ENCODE measurements around the gene HMCN2.

The HMCN2 gene

GRCh38 chr9:130235558-130236435 lies 29.8 kb upstream of the HMCN2 start:
- H3K4me3 ChIP-seq (ENCODE audit: insufficient read depth in 1 of 2, low read depth in 1 of 2, low read length in 2 of 2): no peak overlapping the region
- H3K4me2 ChIP-seq (ENCODE audit: low read length, poor library complexity, severe bottlenecking): no peak overlapping the region
- H3K4ac ChIP-seq (ENCODE audit: low read depth in 1 of 2, low read length in 2 of 2): no peak overlapping the region
- no peaks in the 10 kb centered on the region for H3K27me3 ChIP-seq (ENCODE audit: control insufficient read depth in 1 of 2, insufficient read depth in 1 of 2, low read length in 2 of 2)
- no peak overlapping the region for H2BK120ac ChIP-seq (ENCODE audit: low read depth, low read length)
- H3K9me3 ChIP-seq (ENCODE audit: control insufficient read depth, low read length): no peaks in the 10 kb centered on the region
- H3K79me1 ChIP-seq (replicated peaks; ENCODE audit: low read length, poor library complexity, severe bottlenecking): peaks cover 15% of the 10 kb centered on the region
- DNase-seq: peak; percentile 66
- H3K4me1 ChIP-seq (ENCODE audit: control insufficient read depth, insufficient read depth, low read depth, low read length): peaks cover 39% of the 10 kb centered on the region
- H2BK12ac ChIP-seq (ENCODE audit: low read length in 2 of 2): peak overlapping the region in 1 of 2 experiments; percentile 10
- H2AFZ ChIP-seq (ENCODE audit: low read depth, low read length): no peak overlapping the region
- no peak overlapping the region for H2AK5ac ChIP-seq (ENCODE audit: low read length, severe bottlenecking)
- H3K14ac ChIP-seq (ENCODE audit: low read length in 2 of 2): no peak overlapping the region
- no peak overlapping the region for H3K18ac ChIP-seq (ENCODE audit: low read depth in 1 of 2, low read length in 2 of 2)
- H3K36me3 ChIP-seq (ENCODE audit: control insufficient read depth in 1 of 2, insufficient read depth in 2 of 2, low read depth in 1 of 2, low read length in 2 of 2): peaks cover 29 to 45% of the 10 kb centered on the region in 2 experiments
- 57% methylated on average over 45 of the region's 45 CpGs for WGBS
- H4K91ac ChIP-seq (ENCODE audit: low read length): no peak overlapping the region
- H2BK15ac ChIP-seq (ENCODE audit: low read depth, poor library complexity, severe bottlenecking): no peak overlapping the region
- H3K27ac ChIP-seq (ENCODE audit: low read length, poor library complexity, severe bottlenecking): no peak overlapping the region
- no peak overlapping the region for H2BK5ac ChIP-seq (ENCODE audit: low read depth, low read length, poor library complexity, severe bottlenecking)
- H4K8ac ChIP-seq (ENCODE audit: low read length): no peak overlapping the region
- no peak overlapping the region for H3K23ac ChIP-seq (ENCODE audit: low read length in 2 of 2)
- H3K9ac ChIP-seq (ENCODE audit: low read length): peak overlapping the region; percentile 35

GRCh38 chr9:130236436-130236985 lies 29.0 kb upstream of the HMCN2 start:
- no peak overlapping the region for H4K8ac ChIP-seq (ENCODE audit: low read length)
- 74% methylated on average over 8 of the region's 10 CpGs for WGBS
- peaks cover 15% of the 10 kb centered on the region for H3K79me1 ChIP-seq (replicated peaks; ENCODE audit: low read length, poor library complexity, severe bottlenecking)

GRCh38 chr9:130237076-130237475 lies 28.5 kb upstream of the HMCN2 start:
- Histone ChIP-seq H3K27ac (ENCODE audit: low read length, poor library complexity, severe bottlenecking) (no peak overlapping the region), H2BK15ac (ENCODE audit: low read depth, poor library complexity, severe bottlenecking) (no peak overlapping the region), H3K9ac (ENCODE audit: low read length) (no peak overlapping the region), H4K91ac (ENCODE audit: low read length) (peak overlapping the region; percentile 43), H3K4ac (ENCODE audit: low read depth in 1 of 2, low read length in 2 of 2) (no peak overlapping the region), H2AFZ (ENCODE audit: low read depth, low read length) (no peak overlapping the region), H3K14ac (ENCODE audit: low read length in 2 of 2) (no peak overlapping the region), H3K23ac (ENCODE audit: low read length in 2 of 2) (no peak overlapping the region), H2BK12ac (ENCODE audit: low read length in 2 of 2) (no peak overlapping the region), H3K18ac (ENCODE audit: low read depth in 1 of 2, low read length in 2 of 2) (peak overlapping the region in 1 of 2 experiments; percentile 3), H3K36me3 (ENCODE audit: control insufficient read depth in 1 of 2, insufficient read depth in 2 of 2, low read depth in 1 of 2, low read length in 2 of 2) (peaks cover 25 to 42% of the 10 kb centered on the region in 2 experiments), H2AK5ac (ENCODE audit: low read length, severe bottlenecking) (no peak overlapping the region), H3K4me2 (ENCODE audit: low read length, poor library complexity, severe bottlenecking) (no peak overlapping the region), H3K4me3 (ENCODE audit: insufficient read depth in 1 of 2, low read depth in 1 of 2, low read length in 2 of 2) (no peak overlapping the region), H3K4me1 (ENCODE audit: control insufficient read depth, insufficient read depth, low read depth, low read length) (peaks cover 39% of the 10 kb centered on the region), H3K9me3 (ENCODE audit: control insufficient read depth, low read length) (no peaks in the 10 kb centered on the region), H4K8ac (ENCODE audit: low read length) (peak overlapping the region; percentile 27), H3K79me1 (replicated peaks; ENCODE audit: low read length, poor library complexity, severe bottlenecking) (peaks cover 15% of the 10 kb centered on the region), H3K27me3 (ENCODE audit: control insufficient read depth in 1 of 2, insufficient read depth in 1 of 2, low read length in 2 of 2) (no peaks in the 10 kb centered on the region), H2BK5ac (ENCODE audit: low read depth, low read length, poor library complexity, severe bottlenecking) (no peak overlapping the region), H2BK120ac (ENCODE audit: low read depth, low read length) (no peak overlapping the region)
- DNase-seq: peak; percentile 64
- WGBS: 53% methylated on average over 11 of the region's 11 CpGs

More at GRCh38 chr9:130236436-130236985, 29.0 kb upstream of the HMCN2 start:
- peak; percentile 16 for DNase-seq
- H3K4me3 ChIP-seq (ENCODE audit: insufficient read depth in 1 of 2, low read depth in 1 of 2, low read length in 2 of 2): no peak overlapping the region
- H2BK12ac ChIP-seq (ENCODE audit: low read length in 2 of 2): peak overlapping the region in 1 of 2 experiments; percentile 7
- peak overlapping the region in 1 of 2 experiments; percentile 6 for H3K4ac ChIP-seq (ENCODE audit: low read depth in 1 of 2, low read length in 2 of 2)
- no peaks in the 10 kb centered on the region for H3K9me3 ChIP-seq (ENCODE audit: control insufficient read depth, low read length)
- H3K36me3 ChIP-seq (ENCODE audit: control insufficient read depth in 1 of 2, insufficient read depth in 2 of 2, low read depth in 1 of 2, low read length in 2 of 2): peaks cover 28 to 45% of the 10 kb centered on the region in 2 experiments
- H2BK5ac ChIP-seq (ENCODE audit: low read depth, low read length, poor library complexity, severe bottlenecking): no peak overlapping the region
- no peak overlapping the region for H2AFZ ChIP-seq (ENCODE audit: low read depth, low read length)
- no peak overlapping the region for H3K4me2 ChIP-seq (ENCODE audit: low read length, poor library complexity, severe bottlenecking)
- peak overlapping the region; percentile 35 for H2AK5ac ChIP-seq (ENCODE audit: low read length, severe bottlenecking)
- no peak overlapping the region for H3K9ac ChIP-seq (ENCODE audit: low read length)
- H2BK15ac ChIP-seq (ENCODE audit: low read depth, poor library complexity, severe bottlenecking): no peak overlapping the region
- peaks cover 39% of the 10 kb centered on the region for H3K4me1 ChIP-seq (ENCODE audit: control insufficient read depth, insufficient read depth, low read depth, low read length)
- H3K27me3 ChIP-seq (ENCODE audit: control insufficient read depth in 1 of 2, insufficient read depth in 1 of 2, low read length in 2 of 2): no peaks in the 10 kb centered on the region
- no peak overlapping the region for H4K91ac ChIP-seq (ENCODE audit: low read length)
- H3K14ac ChIP-seq (ENCODE audit: low read length in 2 of 2): no peak overlapping the region
- no peak overlapping the region for H3K27ac ChIP-seq (ENCODE audit: low read length, poor library complexity, severe bottlenecking)
- no peak overlapping the region for H3K23ac ChIP-seq (ENCODE audit: low read length in 2 of 2)
- peak overlapping the region; percentile 3 to 56 for H3K18ac ChIP-seq (ENCODE audit: low read depth in 1 of 2, low read length in 2 of 2)
- no peak overlapping the region for H2BK120ac ChIP-seq (ENCODE audit: low read depth, low read length)

GRCh38 chr9:130237763-130238524 lies 27.6 kb upstream of the HMCN2 start:
- Histone ChIP-seq H3K4me3 (ENCODE audit: insufficient read depth in 1 of 2, low read depth in 1 of 2, low read length in 2 of 2) (no peak overlapping the region), H3K9ac (ENCODE audit: low read length) (no peak overlapping the region), H3K27me3 (ENCODE audit: control insufficient read depth in 1 of 2, insufficient read depth in 1 of 2, low read length in 2 of 2) (no peaks in the 10 kb centered on the region), H3K79me1 (replicated peaks; ENCODE audit: low read length, poor library complexity, severe bottlenecking) (peaks cover 15% of the 10 kb centered on the region), H2BK15ac (ENCODE audit: low read depth, poor library complexity, severe bottlenecking) (no peak overlapping the region), H3K14ac (ENCODE audit: low read length in 2 of 2) (no peak overlapping the region), H2BK5ac (ENCODE audit: low read depth, low read length, poor library complexity, severe bottlenecking) (no peak overlapping the region), H3K27ac (ENCODE audit: low read length, poor library complexity, severe bottlenecking) (no peak overlapping the region), H2BK120ac (ENCODE audit: low read depth, low read length) (no peak overlapping the region), H3K36me3 (ENCODE audit: control insufficient read depth in 1 of 2, insufficient read depth in 2 of 2, low read depth in 1 of 2, low read length in 2 of 2) (peaks cover 18 to 36% of the 10 kb centered on the region in 2 experiments), H2AK5ac (ENCODE audit: low read length, severe bottlenecking) (no peak overlapping the region), H3K18ac (ENCODE audit: low read depth in 1 of 2, low read length in 2 of 2) (no peak overlapping the region), H4K91ac (ENCODE audit: low read length) (no peak overlapping the region), H3K4ac (ENCODE audit: low read depth in 1 of 2, low read length in 2 of 2) (no peak overlapping the region), H3K23ac (ENCODE audit: low read length in 2 of 2) (no peak overlapping the region), H2AFZ (ENCODE audit: low read depth, low read length) (no peak overlapping the region), H3K4me2 (ENCODE audit: low read length, poor library complexity, severe bottlenecking) (no peak overlapping the region), H4K8ac (ENCODE audit: low read length) (no peak overlapping the region), H3K9me3 (ENCODE audit: control insufficient read depth, low read length) (no peaks in the 10 kb centered on the region), H2BK12ac (ENCODE audit: low read length in 2 of 2) (no peak overlapping the region), H3K4me1 (ENCODE audit: control insufficient read depth, insufficient read depth, low read depth, low read length) (peaks cover 41% of the 10 kb centered on the region)
- DNase-seq: peak; percentile 6
- WGBS: 93% methylated on average over 17 of the region's 17 CpGs

Measured in mesenchymal stem cell (in vitro differentiated cells and primary cell).